NCI-H526 treated with DMSO at 0.1 percent for 48 hours (cell line): ENCODE measurements around the gene NYNRIN.

Experiments used
- DNase-seq: peaks from one replicate; lab custom pipeline; 2025; lab: John Stamatoyannopoulos, UW

The NYNRIN gene

GRCh38 chr14:24392325-24393091 is 6.3 kb upstream of the NYNRIN start:
- DNase-seq, result no peak

- no peak for DNase-seq
These were observed 4.5 kb upstream of the NYNRIN start for GRCh38 chr14:24394275-24394674.

GRCh38 chr14:24395609-24396582 is 2.9 kb upstream of the NYNRIN start:
- no peak for DNase-seq

GRCh38 chr14:24397639-24398292 is 1.0 kb upstream of the NYNRIN start:
- DNase-seq, result no peak

- no peak for DNase-seq
These were observed 530 bp upstream of the NYNRIN start for GRCh38 chr14:24398293-24398652.

GRCh38 chr14:24399447-24399822 is 632 bp downstream of the NYNRIN start:
- DNase-seq, result no peak

- DNase-seq, result no peak
These were observed 1.4 kb downstream of the NYNRIN start for GRCh38 chr14:24399999-24400718.

GRCh38 chr14:24401810-24402702 is 3.3 kb downstream of the NYNRIN start:
- no peak for DNase-seq

DNA sequence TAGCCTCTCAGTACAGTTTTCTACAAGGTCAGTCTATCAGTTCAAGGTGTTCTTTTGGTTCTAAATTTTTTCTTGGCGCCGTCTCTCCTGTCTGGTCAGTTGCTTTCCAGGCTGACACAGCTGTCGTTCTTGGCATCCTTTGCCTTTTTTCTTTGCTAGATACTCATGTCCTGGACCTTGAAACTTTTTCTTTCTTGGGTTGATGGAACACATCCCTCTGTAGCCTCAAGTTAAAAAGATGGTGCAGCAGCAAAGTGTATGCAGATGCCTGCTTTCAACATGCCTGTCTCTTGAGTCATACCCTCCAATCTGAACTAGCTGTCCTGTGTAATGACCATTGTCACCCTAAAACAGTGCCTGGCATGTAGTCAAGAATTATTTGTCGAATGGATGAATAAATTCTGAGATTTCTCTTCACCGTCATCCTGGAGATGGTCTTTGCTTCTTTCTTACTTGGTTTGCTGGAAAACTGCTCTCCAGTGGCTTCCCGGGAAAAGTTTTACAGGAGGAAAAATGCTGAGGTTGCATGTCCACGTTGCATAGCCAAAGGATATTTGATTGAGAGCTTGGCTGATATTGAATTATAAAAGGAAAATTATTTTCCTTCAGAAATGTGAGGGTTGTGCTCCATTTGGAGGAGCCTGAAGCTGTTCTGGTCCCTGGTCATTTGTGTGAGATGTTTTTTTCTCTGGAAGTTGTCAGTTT is 4.6 kb downstream of the NYNRIN start:
- DNase-seq, result no peak

DNA sequence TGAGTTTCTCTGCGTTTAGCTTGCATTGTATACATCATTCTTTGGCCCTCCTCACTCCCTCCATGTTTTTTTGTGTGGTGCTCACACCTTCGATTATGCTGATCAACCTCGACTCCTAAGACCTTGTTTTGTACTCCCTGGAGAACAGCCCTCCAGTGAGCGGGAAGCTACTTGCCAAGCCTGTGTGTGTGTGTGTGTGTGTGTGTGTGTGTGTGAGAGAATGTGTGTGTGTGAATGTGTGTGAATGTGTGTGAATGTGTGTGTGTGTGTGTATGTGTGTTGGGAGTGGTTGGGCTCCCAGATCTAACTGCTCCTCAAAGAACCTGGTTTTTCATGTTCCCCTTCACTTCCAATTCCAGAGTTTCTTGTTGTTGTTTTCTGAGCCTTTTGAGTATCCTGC is 6.0 kb downstream of the NYNRIN start:
- DNase-seq, result no peak

DNA sequence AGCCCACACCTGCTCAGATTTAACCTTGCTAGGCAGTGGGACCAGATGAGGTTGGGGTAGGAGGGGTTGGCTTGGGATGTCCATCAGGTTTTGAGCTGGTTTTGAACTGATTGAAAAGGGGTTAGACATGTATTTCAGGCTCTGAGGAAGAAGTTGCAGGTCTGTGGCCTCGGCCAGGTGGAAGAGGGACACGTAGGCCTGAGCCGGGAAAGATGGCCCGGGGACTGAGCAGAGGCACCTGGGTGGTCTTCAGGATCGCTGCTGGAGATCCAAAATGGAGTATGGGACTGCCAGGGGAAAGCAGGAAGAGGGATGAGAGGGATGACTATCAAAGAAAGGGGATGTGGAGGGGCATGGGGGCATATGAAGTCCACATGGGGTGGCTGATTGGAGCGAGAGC is 7.6 kb downstream of the NYNRIN start:
- DNase-seq, result no peak

DNA sequence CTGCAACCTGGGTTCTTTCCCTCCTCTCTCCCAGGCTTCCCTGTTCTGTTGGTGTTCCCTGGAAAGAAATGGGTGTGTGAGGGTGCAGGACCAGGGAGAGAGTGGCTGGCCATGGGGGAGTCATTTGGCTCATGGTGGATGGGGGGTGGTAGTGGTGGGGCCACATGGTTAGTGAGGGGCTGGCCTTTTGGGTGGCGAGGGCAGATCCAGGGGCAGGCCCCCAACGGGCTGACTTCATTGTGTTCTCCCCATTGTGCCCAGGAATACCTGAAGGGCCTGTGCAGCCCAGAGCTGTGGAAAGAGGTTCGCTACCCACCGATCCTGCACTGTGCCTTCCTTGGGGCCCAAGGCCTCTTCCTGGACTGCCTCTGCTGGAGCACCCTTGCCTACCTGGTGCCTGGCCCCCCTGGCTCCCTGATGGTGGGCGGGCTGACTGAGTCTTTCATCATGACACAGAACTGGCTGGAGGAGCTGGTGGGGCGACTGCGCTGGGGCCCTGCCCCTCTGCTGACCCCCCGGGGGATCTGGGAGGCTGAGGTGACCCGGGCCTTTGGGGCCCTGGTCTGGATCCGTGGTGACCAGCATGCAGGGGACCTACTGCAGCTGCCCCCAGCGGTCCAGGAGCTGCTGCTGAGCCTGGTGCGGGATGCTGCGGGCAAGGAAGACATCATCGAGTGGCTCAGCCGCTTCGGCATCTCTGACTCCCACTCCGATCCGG is 9.0 kb downstream of the NYNRIN start:
- no peak for DNase-seq

DNA sequence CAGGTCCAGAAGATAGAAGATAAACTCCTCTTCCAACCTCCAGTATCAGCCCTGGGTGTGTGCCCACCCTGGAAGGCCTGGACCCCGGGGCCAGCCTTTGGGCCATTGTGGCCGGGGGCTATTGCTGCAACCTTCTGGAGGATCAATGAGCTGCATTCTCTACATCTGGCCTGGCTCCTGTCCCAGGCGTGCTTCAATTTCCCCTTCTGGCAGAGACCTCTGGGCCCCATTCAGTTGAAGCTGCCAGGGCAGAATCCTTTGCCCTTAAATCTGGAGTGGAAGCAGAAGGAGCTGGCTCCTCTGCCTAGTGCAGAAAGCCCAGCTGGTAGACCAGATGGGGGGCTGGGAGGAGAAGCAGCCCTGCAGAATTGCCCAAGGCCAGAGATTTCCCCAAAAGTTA is 10.0 kb downstream of the NYNRIN start:
- no peak for DNase-seq

DNA sequence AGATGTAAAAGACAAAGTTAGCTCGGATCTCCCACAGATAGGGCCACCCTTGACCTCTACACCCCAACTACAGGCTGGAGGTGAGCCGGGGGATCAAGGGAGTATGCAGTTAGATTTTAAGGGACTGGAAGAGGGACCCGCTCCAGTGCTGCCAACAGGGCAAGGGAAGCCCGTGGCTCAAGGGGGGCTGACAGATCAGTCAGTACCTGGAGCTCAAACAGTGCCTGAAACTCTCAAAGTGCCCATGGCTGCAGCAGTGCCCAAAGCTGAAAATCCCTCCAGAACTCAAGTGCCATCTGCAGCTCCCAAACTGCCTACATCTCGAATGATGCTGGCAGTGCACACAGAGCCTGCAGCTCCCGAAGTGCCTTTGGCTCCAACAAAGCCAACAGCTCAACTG is 10.4 kb downstream of the NYNRIN start:
- DNase-seq, result no peak

- no peak for DNase-seq
These were observed 11.2 kb downstream of the NYNRIN start for GRCh38 chr14:24409956-24410355.

DNA sequence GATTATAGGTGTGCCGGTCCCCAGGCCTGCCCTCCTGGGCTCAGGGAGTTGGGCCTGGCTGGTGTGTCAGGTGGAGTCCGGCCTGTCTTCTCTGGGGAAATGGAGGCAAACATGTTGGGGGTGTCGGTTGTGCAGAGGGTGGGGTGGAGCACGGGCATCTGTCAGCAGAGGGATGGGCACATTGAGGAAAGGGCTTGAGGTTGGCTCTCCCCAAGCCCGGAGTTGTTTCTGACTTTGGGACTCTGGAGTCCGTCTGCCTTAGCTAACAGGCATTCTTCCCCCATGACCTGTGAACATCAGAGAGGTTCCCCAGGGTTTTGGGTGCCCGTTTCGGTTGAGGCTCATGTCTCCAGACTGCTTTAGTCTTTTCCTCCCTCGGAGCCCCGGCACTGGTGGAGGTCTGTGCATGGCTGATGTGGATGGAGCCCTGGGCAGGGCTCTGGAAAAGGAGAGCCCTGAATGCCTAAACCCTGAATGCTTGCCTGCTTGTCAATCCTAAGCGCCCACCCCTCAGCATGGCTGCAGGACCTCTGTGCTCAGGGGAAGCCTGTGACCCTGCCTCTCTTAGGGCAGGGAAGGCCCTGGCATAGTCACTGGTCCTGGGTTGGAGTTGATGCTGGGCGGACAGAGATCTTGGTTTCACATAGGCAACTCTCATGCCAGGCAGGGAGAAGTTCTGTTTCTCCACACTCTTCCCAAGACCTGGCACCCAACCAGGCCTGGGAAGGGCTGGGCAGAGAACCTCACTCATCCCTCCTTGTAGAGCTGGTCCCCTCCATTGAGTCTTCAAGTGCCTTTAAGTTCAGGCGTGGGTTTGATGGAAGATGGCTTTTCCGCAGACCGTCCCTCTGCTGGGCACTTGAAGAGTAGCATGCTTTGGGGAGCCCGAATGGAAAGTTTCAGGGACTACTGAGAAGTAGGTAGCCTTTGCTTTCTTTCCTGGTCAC is 12.9 kb downstream of the NYNRIN start:
- peak; percentile 15 for DNase-seq

- no peak for DNase-seq
These were observed 15.3 kb downstream of the NYNRIN start for GRCh38 chr14:24414077-24414476.

GRCh38 chr14:24414732-24415420 is 16.1 kb downstream of the NYNRIN start:
- no peak for DNase-seq
